NCI-H82 (cell line): ENCODE data around the gene KIT.

ENCODE experiments used
- DNase-seq: peaks from one replicate; lab custom pipeline; 2025; lab: John Stamatoyannopoulos, UW

The KIT gene

GRCh38 chr4:54745031-54745770 is 87.4 kb downstream of the KIT start:
- no peak for DNase-seq

- no peak for DNase-seq
These were observed 88.5 kb downstream of the KIT start for GRCh38 chr4:54746218-54746617.

GRCh38 chr4:54750341-54750740 is 92.6 kb downstream of the KIT start:
- no peak for DNase-seq

- DNase-seq = no peak
These were observed 96.6 kb downstream of the KIT start for GRCh38 chr4:54754394-54754793.

GRCh38 chr4:54764476-54764875 is 106.7 kb downstream of the KIT start:
- peak; percentile 1 for DNase-seq

GRCh38 chr4:54767376-54767775 is 109.6 kb downstream of the KIT start:
- DNase-seq = no peak

GRCh38 chr4:54773022-54773421 is 115.3 kb downstream of the KIT start:
- no peak for DNase-seq

GRCh38 chr4:54779036-54779435 is 121.3 kb downstream of the KIT start:
- DNase-seq = no peak

GRCh38 chr4:54779476-54780148 is 121.9 kb downstream of the KIT start:
- DNase-seq = no peak

- no peak for DNase-seq
These were observed 122.4 kb downstream of the KIT start for GRCh38 chr4:54780149-54780495.

- no peak for DNase-seq
These were observed 124.0 kb downstream of the KIT start for GRCh38 chr4:54781756-54782155.

- DNase-seq = no peak
These were observed 125.8 kb downstream of the KIT start for GRCh38 chr4:54783402-54784110.

GRCh38 chr4:54784161-54784671 is 126.5 kb downstream of the KIT start:
- no peak for DNase-seq
